H1 (cell line): ENCODE data around the gene DKK2. TPM values are rescaled to one million over a fixed set of nuclear protein-coding genes. Genes with fewer than 3 reads are reported as not detected.

Experiments used
- CTCF ChIA-PET: fragments of 300-600 bp; sonication (Branson Sonifier 250); formaldehyde crosslinking; loops from one replicate; lab custom pipeline; 2021; ENCODE audit not compliant: partially characterized antibody; lab: Charles Lee
- POLR2A ChIA-PET: fragments of 300-600 bp; sonication (Branson Sonifier 250); formaldehyde crosslinking; loops from one replicate; lab custom pipeline; 2021; ENCODE audit warnings: inconsistent platforms; ENCODE audit not compliant: partially characterized antibody; lab: Charles Lee
- DNase-seq, 2 experiments: peaks; one replicate each; pipeline versions ENCODE4 v3.0.0 to v3.0.0-alpha.2; 2010 to 2022; ENCODE audit warnings: low spot score in 2 of 2, low read depth in 1 of 2, mixed read lengths in 1 of 2
- FAIRE-seq: peaks from 2 replicates; lab custom pipeline; 2011; peaks lifted over from hg19 to GRCh38; lab: Jason Lieb, UNC
- H2AFZ ChIP-seq: 2 replicates; pipeline ENCODE4 v1.8.1; 2012; ENCODE audit warnings: low read length, inconsistent platforms
- H2AK5ac ChIP-seq: 2 replicates; pipeline ENCODE4 v1.6.1; 2013; ENCODE audit warnings: low read depth, low read length
- H2BK120ac ChIP-seq: replicated peaks from 2 replicates; pipeline ENCODE3; 2013; ENCODE audit warnings: low read depth, low read length, inconsistent platforms
- H2BK12ac ChIP-seq: 2 replicates; pipeline ENCODE4 v1.6.1; 2013; ENCODE audit warnings: low read depth, low read length
- H2BK15ac ChIP-seq: 2 replicates; pipeline ENCODE4 v1.6.1; 2013; ENCODE audit warnings: low read length
- H2BK20ac ChIP-seq: 2 replicates; pipeline ENCODE4 v1.6.1; 2013; ENCODE audit warnings: low read length
- H2BK5ac ChIP-seq: 2 replicates; pipeline ENCODE4 v1.6.1; 2013; ENCODE audit warnings: low read depth, low read length
- H3K14ac ChIP-seq: 2 replicates; pipeline ENCODE4 v1.6.1; 2013; ENCODE audit warnings: inconsistent platforms; ENCODE audit not compliant: insufficient read length
- H3K18ac ChIP-seq: 2 replicates; pipeline ENCODE4 v1.6.1; 2013; ENCODE audit warnings: low read length; ENCODE audit errors: extremely low read depth
- H3K23ac ChIP-seq: 2 replicates; pipeline ENCODE4 v1.6.1; 2013; ENCODE audit warnings: inconsistent platforms; ENCODE audit not compliant: insufficient read length
- H3K23me2 ChIP-seq: 2 replicates; pipeline ENCODE4 v1.6.1; 2013; ENCODE audit warnings: low read depth, low read length
- H3K27ac ChIP-seq: 2 replicates; pipeline ENCODE4 v1.6.1; 2011; ENCODE audit warnings: low read depth, low read length, inconsistent platforms
- H3K27me3 ChIP-seq, 4 experiments: replicated peaks in 1 of 4; 1 replicate in 1 of 4; 2 replicates in 3 of 4; pipeline versions ENCODE4 v1.6.1 to v1.8.1; 2011 to 2013; ENCODE audit warnings: low read length in 3 of 4, mild to moderate bottlenecking in 3 of 4, inconsistent platforms in 2 of 4, mixed read lengths in 2 of 4, moderate library complexity in 1 of 4; ENCODE audit not compliant: control insufficient read depth in 3 of 4, insufficient read depth in 3 of 4; ENCODE audit errors: extremely low read depth in 1 of 4
- H3K36me3 ChIP-seq, 4 experiments: 2 replicates each; pipeline versions ENCODE4 v1.6.1 to v1.8.1; 2011 to 2013; ENCODE audit warnings: mild to moderate bottlenecking in 4 of 4, low read length in 3 of 4, moderate library complexity in 2 of 4, control low read depth in 1 of 4, inconsistent platforms in 1 of 4; ENCODE audit not compliant: insufficient read depth in 4 of 4, control insufficient read depth in 2 of 4
- H3K4ac ChIP-seq: replicated peaks from 2 replicates; pipeline ENCODE3; 2013; ENCODE audit warnings: low read length, low read depth, mixed read lengths, inconsistent platforms; ENCODE audit not compliant: insufficient read length
- H3K4me1 ChIP-seq, 4 experiments: replicated peaks in 1 of 4; 1 replicate in 1 of 4; 2 replicates in 3 of 4; pipeline versions ENCODE4 v1.6.1 to v1.8.1; 2011 to 2013; ENCODE audit warnings: low read length in 3 of 4, inconsistent platforms in 2 of 4, mixed read lengths in 1 of 4; ENCODE audit not compliant: insufficient read depth in 4 of 4, control insufficient read depth in 3 of 4
- H3K4me2 ChIP-seq, 2 experiments: 2 replicates each; pipeline versions ENCODE4 v1.6.1 to v1.8.1; 2011 to 2013; ENCODE audit warnings: low read depth in 2 of 2, low read length in 2 of 2, control low read depth in 1 of 2, inconsistent platforms in 1 of 2, mild to moderate bottlenecking in 1 of 2; ENCODE audit not compliant: insufficient read depth in 1 of 2
- H3K4me3 ChIP-seq, 4 experiments: fragments of 200-600, 300-600 bp in 1 of 4; sonication (generic), shearing (Covaris generic), sonication (Bioruptor Twin) in 1 of 4; 2 replicates each; pipeline versions ENCODE4 v1.5.1 to v1.8.1; 2011 to 2016; ENCODE audit warnings: low read length in 4 of 4, low read depth in 3 of 4, control low read depth in 2 of 4, inconsistent platforms in 2 of 4, mild to moderate bottlenecking in 2 of 4, mixed read lengths in 1 of 4, moderate library complexity in 1 of 4; ENCODE audit not compliant: insufficient read depth in 2 of 4; ENCODE audit errors: extremely low read depth in 1 of 4
- H3K56ac ChIP-seq: replicated peaks from 2 replicates; pipeline ENCODE3; 2013; ENCODE audit warnings: low read depth, mild to moderate bottlenecking, mixed read lengths, low read length, inconsistent platforms; ENCODE audit not compliant: insufficient read length
- H3K79me1 ChIP-seq: 2 replicates; pipeline ENCODE4 v1.6.1; 2013; ENCODE audit warnings: low read depth, low read length, control low read depth
- H3K79me2 ChIP-seq, 2 experiments: 2 replicates each; pipeline versions ENCODE4 v1.6.1 to v1.8.1; 2012 to 2013; ENCODE audit warnings: low read length in 2 of 2, mild to moderate bottlenecking in 2 of 2, inconsistent platforms in 1 of 2; ENCODE audit not compliant: insufficient read depth in 2 of 2, control insufficient read depth in 1 of 2
- H3K9ac ChIP-seq, 4 experiments: replicated peaks in 1 of 4; 1 replicate in 1 of 4; 2 replicates in 3 of 4; pipeline versions ENCODE4 v1.6.1 to v1.8.1; 2011 to 2013; ENCODE audit warnings: low read depth in 3 of 4, low read length in 3 of 4, control low read depth in 2 of 4, mild to moderate bottlenecking in 2 of 4, moderate library complexity in 2 of 4, inconsistent platforms in 1 of 4; ENCODE audit errors: extremely low read depth in 1 of 4
- H3K9me3 ChIP-seq, 2 experiments: 2 replicates each; pipeline versions ENCODE4 v1.6.1 to v1.8.1; 2012 to 2013; ENCODE audit warnings: mild to moderate bottlenecking in 2 of 2, moderate library complexity in 2 of 2, control low read depth in 1 of 2, inconsistent platforms in 1 of 2, low read depth in 1 of 2, low read length in 1 of 2, mixed read lengths in 1 of 2; ENCODE audit not compliant: insufficient read depth in 2 of 2
- H4K20me1 ChIP-seq, 2 experiments: replicated peaks in 1 of 2; 2 replicates each; pipeline versions ENCODE3 to v1.8.1; 2011 to 2013; ENCODE audit warnings: inconsistent platforms in 2 of 2, low read length in 2 of 2, mild to moderate bottlenecking in 1 of 2; ENCODE audit not compliant: insufficient read depth in 2 of 2, control insufficient read depth in 1 of 2
- H4K5ac ChIP-seq: 2 replicates; pipeline ENCODE4 v1.6.1; 2013; ENCODE audit warnings: low read length, low read depth, mixed read lengths, inconsistent platforms; ENCODE audit not compliant: insufficient read length
- H4K8ac ChIP-seq: 2 replicates; pipeline ENCODE4 v1.8.0; 2013; ENCODE audit warnings: mild to moderate bottlenecking, moderate library complexity, low read length, inconsistent platforms; ENCODE audit not compliant: insufficient read depth; ENCODE audit errors: extremely low read depth
- H4K91ac ChIP-seq: replicated peaks from 2 replicates; pipeline ENCODE3; 2013; ENCODE audit warnings: low read length, mixed read lengths, inconsistent platforms; ENCODE audit not compliant: insufficient read length
- BRCA1 ChIP-seq: IDR thresholded peaks from 2 replicates; pipeline ENCODE4 v1.6.1; 2012; ENCODE audit warnings: low read depth, low read length, improper control_type of control experiment
- CEBPB ChIP-seq: IDR thresholded peaks from 2 replicates; pipeline ENCODE4 v1.6.1; 2012; ENCODE audit warnings: low read depth, low read length
- CTCF ChIP-seq, 3 experiments: IDR thresholded peaks; 1 replicate in 2 of 3; 2 replicates in 1 of 3; pipeline versions ENCODE4 v1.5.1 to v1.6.1; 2011; ENCODE audit warnings: low read length in 3 of 3, mild to moderate bottlenecking in 3 of 3, inconsistent platforms in 2 of 3, low read depth in 1 of 3, moderate library complexity in 1 of 3; ENCODE audit not compliant: insufficient read depth in 1 of 3; ENCODE audit errors: control extremely low read depth in 1 of 3
- JUN ChIP-seq: IDR thresholded peaks from 2 replicates; pipeline ENCODE4 v1.6.1; 2011; ENCODE audit warnings: low read depth, mild to moderate bottlenecking, improper control_type of control experiment, low read length
- NRF1 ChIP-seq: IDR thresholded peaks from 2 replicates; pipeline ENCODE4 v1.6.1; 2011; ENCODE audit warnings: mild to moderate bottlenecking, low read depth, low read length, improper control_type of control experiment
- POLR2A ChIP-seq, 2 experiments: IDR thresholded peaks; 1 replicate in 1 of 2; 2 replicates in 1 of 2; pipeline ENCODE4 v1.6.1; 2011; ENCODE audit warnings: low read depth in 2 of 2, low read length in 2 of 2, mild to moderate bottlenecking in 2 of 2; ENCODE audit errors: control extremely low read depth in 1 of 2
- RFX5 ChIP-seq: IDR thresholded peaks from 2 replicates; pipeline ENCODE4 v1.6.1; 2011; ENCODE audit warnings: low read depth, low read length, improper control_type of control experiment, borderline replicate concordance
- RXRA ChIP-seq: IDR thresholded peaks from 2 replicates; pipeline ENCODE4 v1.6.1; 2011; ENCODE audit warnings: low read depth, mild to moderate bottlenecking, low read length, moderate library complexity; ENCODE audit not compliant: insufficient read depth
- TAF1 ChIP-seq: IDR thresholded peaks from 2 replicates; pipeline ENCODE4 v1.6.1; 2011; ENCODE audit warnings: mild to moderate bottlenecking, low read depth, low read length
- YY1 ChIP-seq: IDR thresholded peaks from 2 replicates; pipeline ENCODE4 v1.6.1; 2011; ENCODE audit warnings: low read depth, mild to moderate bottlenecking, low read length
- WGBS, 2 experiments: shearing (Covaris generic) in 1 of 2; methylation state at CpG; one replicate each; pipeline versions ENCODE4 v1.1.6 to v1.1.7; 2013 to 2015; ENCODE audit warnings: low lambda C conversion rate in 2 of 2, mixed read lengths in 2 of 2, inconsistent platforms in 1 of 2, low coverage in 1 of 2, missing lambda C conversion rate in 1 of 2; ENCODE audit not compliant: insufficient replicate concordance in 2 of 2, insufficient coverage in 1 of 2, insufficient read length in 1 of 2; ENCODE audit errors: extremely low coverage in 1 of 2, missing lambda C conversion rate in 1 of 2; 5-methylcytosine and 5-hydroxymethylcytosine counted together
- polyA plus RNA-seq, 7 experiments: library from polyadenylated mRNA; depleted of rRNA in 3 of 7; stranded (reverse) in 5 of 7; unstranded in 2 of 7; fragments of >200 nt in 5 of 7; fragments of 200-250 nt in 2 of 7; gene quantifications; 1 replicate in 5 of 7; 2 replicates in 1 of 7; 4 replicates in 1 of 7; pipeline versions ENCODE4 v1.2.1 to v1.2.3, GENCODE V29; 2011 to 2013; ENCODE audit warnings: missing spikeins in 2 of 7, mixed read lengths in 2 of 7
- total RNA-seq: library from RNA; stranded (reverse); fragmentation: NEBNext Ultra II Directional; extraction: Animal tissue kit (Norgen Biotek cat#: 25700); gene quantifications from 2 replicates; pipeline ENCODE4 v1.2.1, GENCODE V29; 2021

The DKK2 gene
- total and polyA plus RNA-seq, 2 of the 8 experiments (the other 6 are each of a cell fraction or from before 2014, with no cell fraction given), result 0.09 to 0.13 TPM

DNA sequence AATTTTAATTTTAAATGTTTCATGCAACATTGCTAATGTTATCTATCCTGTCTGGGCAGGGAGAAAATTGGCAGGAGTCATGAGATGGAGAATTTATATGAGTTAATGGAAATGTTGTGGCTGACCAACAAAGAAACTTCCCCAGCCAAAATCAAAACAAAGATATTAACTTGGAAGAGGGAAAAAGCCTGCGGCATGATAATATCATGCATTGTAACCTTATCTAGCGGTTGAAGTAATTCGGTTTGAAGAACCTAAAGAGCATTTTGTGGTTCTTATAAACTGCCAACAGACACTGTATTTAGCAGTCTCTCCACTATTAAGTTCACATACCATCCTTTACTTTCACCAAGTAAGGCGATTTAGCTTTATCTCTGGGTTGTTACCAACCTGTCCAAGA, 42.3 kb downstream of the DKK2 start:
- Histone ChIP-seq H3K79me1 (no peaks in the 10 kb centered on the region), H2BK15ac (no peak overlapping the region), H3K4me3 (no peak overlapping the region), H2AK5ac (no peak overlapping the region), H3K27ac (no peak overlapping the region), H3K4me1 (peaks cover 0 to 3% (median 0%) of the 10 kb centered on the region in 4 experiments; a peak in 1 of 7 replicates), H3K23me2 (no peaks in the 10 kb centered on the region), H3K56ac (no peak overlapping the region), H4K20me1 (no peaks in the 10 kb centered on the region), H3K14ac (no peak overlapping the region), H3K4ac (no peak overlapping the region), H2BK120ac (no peak overlapping the region), H4K5ac (no peak overlapping the region), H3K36me3 (no peaks in the 10 kb centered on the region; a peak in 1 of 8 replicates), H4K8ac (no peak overlapping the region), H3K27me3 (no peaks in the 10 kb centered on the region), H2BK5ac (no peak overlapping the region), H3K4me2 (no peak overlapping the region), H3K18ac (no peak overlapping the region), H2BK20ac (no peak overlapping the region), H3K9ac (no peak overlapping the region), H3K23ac (no peak overlapping the region), H3K79me2 (no peaks in the 10 kb centered on the region), H3K9me3 (no peaks in the 10 kb centered on the region), H2BK12ac (no peak overlapping the region), H4K91ac (no peak overlapping the region), H2AFZ (no peak overlapping the region)
- POLR2A ChIA-PET, result no interaction called here
- CTCF ChIA-PET, result interaction anchor here (1.8 kb wide), 1 partner anchor 40 kb away, joined by 5 read pairs; no protein-coding TSS in a partner anchor
- WGBS, 2 experiments, result 88% methylated on average over 4 of the region's 4 CpGs; no CpG with 5 or more reads in 1 of the 2 experiments
- DNase-seq, result no peak
- FAIRE-seq, result no peak
- TF ChIP-seq POLR2A (IDR thresholded peaks at IDR 0.05; ENCODE audit: control extremely low read depth in 1 of 2, low read depth in 2 of 2, low read length in 2 of 2), result no peak
- TF ChIP-seq BRCA1, result no peak
- no peak for TF ChIP-seq YY1
- no peak for TF ChIP-seq JUN
- no peak for TF ChIP-seq TAF1
- TF ChIP-seq RXRA, result no peak
- no peak for TF ChIP-seq CTCF (IDR thresholded peaks at IDR 0.05; ENCODE audit: control extremely low read depth in 1 of 3, insufficient read depth in 1 of 3, low read depth in 1 of 3, low read length in 3 of 3)
- TF ChIP-seq CEBPB, result no peak
- TF ChIP-seq NRF1, result no peak
- no peak for TF ChIP-seq RFX5
